ENCODE data around the gene VWA5A. TPM values are rescaled to one million over a fixed set of nuclear protein-coding genes. Genes with fewer than 3 reads are reported as not detected.

Gene VWA5A
- total RNA-seq, 2 donors from 2014 or later, result 2.6 to 6.9 TPM

DNA sequence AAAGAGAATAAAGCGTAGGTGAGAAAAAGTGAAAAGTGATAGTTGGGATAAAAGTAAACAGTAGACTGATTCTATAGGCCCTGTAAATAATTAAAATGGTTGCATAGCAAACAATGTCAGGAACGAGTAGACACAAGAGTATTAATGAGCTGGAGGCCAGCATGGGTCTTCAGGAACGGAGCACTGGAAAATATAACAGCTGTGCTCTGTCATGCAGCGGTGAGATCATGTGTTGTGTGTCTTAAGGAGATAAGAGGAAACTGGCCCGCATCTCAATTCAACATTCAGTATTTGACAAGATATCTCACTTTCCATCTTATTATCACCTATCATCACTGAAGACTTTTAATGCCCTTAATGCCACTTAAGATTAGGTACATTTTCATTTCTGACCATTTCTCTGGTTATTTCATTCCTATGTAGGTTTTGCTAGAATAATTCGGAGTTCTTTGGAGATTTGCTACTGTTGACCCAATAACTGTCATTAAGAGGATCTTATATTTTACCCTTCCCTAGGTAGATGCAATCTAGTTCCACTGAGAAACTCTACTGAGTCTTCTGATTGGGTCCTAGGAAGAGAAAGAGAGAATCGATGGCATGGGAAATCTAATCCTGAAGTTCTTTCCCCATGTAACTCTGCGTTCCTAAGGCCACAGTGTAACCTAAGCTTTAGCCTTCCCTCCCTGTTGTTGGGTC lies 35.5 kb upstream of the VWA5A start:
- TF ChIP-seq, protein P1, sequence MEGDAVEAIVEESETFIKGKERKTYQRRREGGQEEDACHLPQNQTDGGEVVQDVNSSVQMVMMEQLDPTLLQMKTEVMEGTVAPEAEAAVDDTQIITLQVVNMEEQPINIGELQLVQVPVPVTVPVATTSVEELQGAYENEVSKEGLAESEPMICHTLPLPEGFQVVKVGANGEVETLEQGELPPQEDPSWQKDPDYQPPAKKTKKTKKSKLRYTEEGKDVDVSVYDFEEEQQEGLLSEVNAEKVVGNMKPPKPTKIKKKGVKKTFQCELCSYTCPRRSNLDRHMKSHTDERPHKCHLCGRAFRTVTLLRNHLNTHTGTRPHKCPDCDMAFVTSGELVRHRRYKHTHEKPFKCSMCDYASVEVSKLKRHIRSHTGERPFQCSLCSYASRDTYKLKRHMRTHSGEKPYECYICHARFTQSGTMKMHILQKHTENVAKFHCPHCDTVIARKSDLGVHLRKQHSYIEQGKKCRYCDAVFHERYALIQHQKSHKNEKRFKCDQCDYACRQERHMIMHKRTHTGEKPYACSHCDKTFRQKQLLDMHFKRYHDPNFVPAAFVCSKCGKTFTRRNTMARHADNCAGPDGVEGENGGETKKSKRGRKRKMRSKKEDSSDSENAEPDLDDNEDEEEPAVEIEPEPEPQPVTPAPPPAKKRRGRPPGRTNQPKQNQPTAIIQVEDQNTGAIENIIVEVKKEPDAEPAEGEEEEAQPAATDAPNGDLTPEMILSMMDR (IDR thresholded peaks at IDR 0.05), result no peak
- Histone ChIP-seq H3K9me3 (no peaks in the 10 kb centered on the region), H3K4me1 (peaks cover 0 to 8% of the 10 kb centered on the region in 2 donors), H3K36me3 (no peaks in the 10 kb centered on the region), H3K4me3 (no peak overlapping the region), H3K27me3 (no peaks in the 10 kb centered on the region), H3K27ac (no peak overlapping the region)
- no peak for DNase-seq (ENCODE audit: low spot score)

DNA sequence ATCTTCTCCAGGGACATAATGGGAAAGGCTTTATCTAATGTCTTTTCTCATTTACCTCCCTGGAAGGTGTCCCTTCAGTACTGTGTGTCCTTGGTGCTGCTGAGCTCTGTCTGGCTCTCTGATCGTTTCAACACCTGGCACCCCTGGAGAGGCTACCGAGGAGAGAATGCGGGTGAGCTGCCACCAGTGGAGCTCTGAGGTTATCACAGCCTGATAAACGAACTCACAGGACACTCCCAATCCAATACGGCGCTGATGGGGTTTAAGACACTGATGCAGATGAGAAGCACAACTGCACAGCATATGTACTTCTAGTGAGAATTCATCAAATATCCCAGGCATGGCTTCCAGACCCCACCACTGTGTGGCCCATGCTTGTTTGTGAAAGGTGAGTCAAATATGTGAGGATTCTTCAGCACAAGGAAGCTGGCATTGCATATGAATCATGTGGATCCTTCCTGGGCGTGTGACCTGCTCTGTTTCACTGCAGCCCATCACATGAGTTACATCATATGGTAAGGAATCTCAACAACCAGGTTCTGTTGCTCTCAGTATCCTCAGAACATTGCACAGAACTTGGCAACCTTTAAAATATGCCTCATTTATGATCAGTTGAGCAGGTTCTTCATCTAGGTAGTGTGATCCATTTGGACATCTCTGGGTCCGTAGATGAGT lies 34.8 kb upstream of the VWA5A start:
- Histone ChIP-seq H3K27ac (no peak overlapping the region), H3K9me3 (no peaks in the 10 kb centered on the region), H3K27me3 (no peaks in the 10 kb centered on the region), H3K36me3 (no peaks in the 10 kb centered on the region), H3K4me3 (no peak overlapping the region), H3K4me1 (peaks cover 0 to 8% of the 10 kb centered on the region in 2 donors)
- TF ChIP-seq, protein P1 (IDR thresholded peaks at IDR 0.05), result no peak
- DNase-seq (ENCODE audit: low spot score), result no peak

- H3K9me3 ChIP-seq, result no peaks in the 10 kb centered on the region
- no peaks in the 10 kb centered on the region for H3K36me3 ChIP-seq
- H3K4me3 ChIP-seq, result no peak overlapping the region
- TF ChIP-seq, protein P1 (IDR thresholded peaks at IDR 0.05), result no peak
- no peak overlapping the region for H3K27ac ChIP-seq
- DNase-seq (ENCODE audit: low spot score), result no peak
- no peaks in the 10 kb centered on the region for H3K27me3 ChIP-seq
- H3K4me1 ChIP-seq, result no peaks in the 10 kb centered on the region
Measured at GRCh38 chr11:124081483-124081882, 33.8 kb upstream of the VWA5A start.

DNA sequence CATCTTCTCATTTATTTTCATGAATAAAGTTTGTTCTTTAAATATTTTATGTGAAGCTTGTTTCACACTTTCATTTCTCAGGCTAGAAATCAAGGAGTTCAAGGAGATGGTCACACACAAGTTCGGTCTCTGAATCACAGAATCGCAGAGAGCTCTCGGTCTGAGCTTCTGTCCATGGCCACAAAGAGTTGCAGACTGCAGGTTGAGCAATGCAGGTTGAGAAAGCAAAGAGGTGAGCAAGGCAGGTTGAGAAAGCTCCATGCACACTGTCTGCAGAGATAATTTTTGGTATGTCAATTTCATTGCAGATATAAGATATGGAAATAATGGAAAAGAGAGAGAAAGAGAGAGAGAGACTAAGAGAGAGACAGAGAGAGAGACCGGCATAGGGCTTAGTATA lies 32.9 kb upstream of the VWA5A start:
- Histone ChIP-seq H3K27ac (no peak overlapping the region), H3K36me3 (no peaks in the 10 kb centered on the region), H3K4me1 (no peaks in the 10 kb centered on the region), H3K27me3 (no peaks in the 10 kb centered on the region), H3K4me3 (no peak overlapping the region), H3K9me3 (no peaks in the 10 kb centered on the region)
- TF ChIP-seq, protein P1 (IDR thresholded peaks at IDR 0.05), result no peak
- DNase-seq (ENCODE audit: low spot score), result no peak

GRCh38 chr11:124085583-124085982 lies 29.7 kb upstream of the VWA5A start:
- Histone ChIP-seq H3K36me3 (no peaks in the 10 kb centered on the region), H3K4me1 (no peaks in the 10 kb centered on the region), H3K9me3 (no peaks in the 10 kb centered on the region), H3K27ac (no peak overlapping the region), H3K4me3 (no peak overlapping the region), H3K27me3 (no peaks in the 10 kb centered on the region)
- TF ChIP-seq, protein P1 (IDR thresholded peaks at IDR 0.05), result no peak
- no peak for DNase-seq (ENCODE audit: low spot score)

All from right atrium auricular region (tissue), 2 donors.